EH (cell line): Measurements from ENCODE around the gene GRID1.

Experiments
- DNase-seq: peaks from one replicate; pipeline ENCODE4 v3.0.0-alpha.2; 2015; ENCODE audit warnings: low read depth

GRID1 gene

GRCh38 chr10:86293396-86293791 lies 73.2 kb downstream of the GRID1 start:
- no peak for DNase-seq

- no peak for DNase-seq
These were observed 73.9 kb downstream of the GRID1 start for GRCh38 chr10:86292462-86293395.

- DNase-seq = no peak
These were observed 74.8 kb downstream of the GRID1 start for GRCh38 chr10:86291616-86292340.

- no peak for DNase-seq
These were observed 75.5 kb downstream of the GRID1 start for GRCh38 chr10:86290933-86291615.

- DNase-seq = no peak
These were observed 77.1 kb downstream of the GRID1 start for GRCh38 chr10:86289577-86289868.

GRCh38 chr10:86288695-86289576 lies 77.7 kb downstream of the GRID1 start:
- DNase-seq = no peak

GRCh38 chr10:86287966-86288579 lies 78.5 kb downstream of the GRID1 start:
- DNase-seq = no peak

- no peak for DNase-seq
These were observed 79.3 kb downstream of the GRID1 start for GRCh38 chr10:86287110-86287793.

- no peak for DNase-seq
These were observed 80.1 kb downstream of the GRID1 start for GRCh38 chr10:86286236-86287109.

GRCh38 chr10:86285136-86285790 lies 81.3 kb downstream of the GRID1 start:
- no peak for DNase-seq

GRCh38 chr10:86284355-86285105 lies 82.1 kb downstream of the GRID1 start:
- no peak for DNase-seq

- no peak for DNase-seq
These were observed 82.9 kb downstream of the GRID1 start for GRCh38 chr10:86283466-86284287.

GRCh38 chr10:86282664-86283465 lies 83.7 kb downstream of the GRID1 start:
- DNase-seq = no peak

GRCh38 chr10:86281396-86281795 lies 85.2 kb downstream of the GRID1 start:
- no peak for DNase-seq

GRCh38 chr10:86269332-86269731 lies 97.3 kb downstream of the GRID1 start:
- DNase-seq = no peak

GRCh38 chr10:86267286-86268195 lies 99.1 kb downstream of the GRID1 start:
- no peak for DNase-seq
